ENCODE results near the gene POLR1A.

DNA sequence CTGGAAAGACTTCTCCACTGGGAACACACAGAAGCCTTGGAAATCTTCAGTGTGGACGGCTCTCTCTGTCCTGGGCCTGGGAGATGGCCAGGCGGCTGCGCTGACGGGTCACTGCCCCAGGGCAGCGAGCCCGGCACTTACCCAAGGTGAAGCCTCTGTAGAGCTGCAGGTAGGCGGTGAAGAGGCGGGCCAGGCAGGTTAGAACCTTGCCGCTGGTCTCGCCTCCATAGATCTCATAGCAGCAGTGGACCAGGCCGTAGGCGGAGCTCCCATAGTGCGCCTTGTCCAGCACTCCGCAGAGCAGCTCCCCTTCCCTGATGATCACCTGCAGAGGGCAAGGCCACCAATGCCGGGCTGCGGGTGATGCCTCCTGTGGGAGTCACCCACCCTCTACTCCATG is 53.0 kb downstream of the POLR1A start:
- TF ChIP-seq, protein P1, sequence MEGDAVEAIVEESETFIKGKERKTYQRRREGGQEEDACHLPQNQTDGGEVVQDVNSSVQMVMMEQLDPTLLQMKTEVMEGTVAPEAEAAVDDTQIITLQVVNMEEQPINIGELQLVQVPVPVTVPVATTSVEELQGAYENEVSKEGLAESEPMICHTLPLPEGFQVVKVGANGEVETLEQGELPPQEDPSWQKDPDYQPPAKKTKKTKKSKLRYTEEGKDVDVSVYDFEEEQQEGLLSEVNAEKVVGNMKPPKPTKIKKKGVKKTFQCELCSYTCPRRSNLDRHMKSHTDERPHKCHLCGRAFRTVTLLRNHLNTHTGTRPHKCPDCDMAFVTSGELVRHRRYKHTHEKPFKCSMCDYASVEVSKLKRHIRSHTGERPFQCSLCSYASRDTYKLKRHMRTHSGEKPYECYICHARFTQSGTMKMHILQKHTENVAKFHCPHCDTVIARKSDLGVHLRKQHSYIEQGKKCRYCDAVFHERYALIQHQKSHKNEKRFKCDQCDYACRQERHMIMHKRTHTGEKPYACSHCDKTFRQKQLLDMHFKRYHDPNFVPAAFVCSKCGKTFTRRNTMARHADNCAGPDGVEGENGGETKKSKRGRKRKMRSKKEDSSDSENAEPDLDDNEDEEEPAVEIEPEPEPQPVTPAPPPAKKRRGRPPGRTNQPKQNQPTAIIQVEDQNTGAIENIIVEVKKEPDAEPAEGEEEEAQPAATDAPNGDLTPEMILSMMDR (IDR thresholded peaks at IDR 0.05) = no peak
- TF ChIP-seq POLR2A (IDR thresholded peaks at IDR 0.05) = no peak
